Activated CD8-positive, alpha-beta T cell treated with anti-CD3 and anti-CD28 coated beads, Interleukin-2, amount 10 ng/mL, durations not matched to agents 7 days and 5 days (primary cell): ENCODE data around the gene CACNA1H. TPM values are rescaled to one million over a fixed set of nuclear protein-coding genes. Genes with fewer than 3 reads are reported as not detected.
"Not testable (repeated sequence)": the region's sequence is repeated elsewhere in the genome, so short reads cannot be mapped to it uniquely, and the experiment has no call there.

ENCODE experiments used
- ATAC-seq: fragments of 150-1000 bp; cut with Tn5 transposase; one replicate; pipeline ENCODE4 v1.10.0; 2021; ENCODE audit warnings: moderate library complexity
- CTCF ChIA-PET: fragments of 350-600 bp; sonication (Branson Sonifier 250); formaldehyde crosslinking; loops from one replicate; lab custom pipeline; 2021; ENCODE audit warnings: antibody characterized with exemption; lab: Charles Lee
- POLR2A ChIA-PET: fragments of 350-600 bp; sonication (Branson Sonifier 250); formaldehyde crosslinking; loops from one replicate; lab custom pipeline; 2021; ENCODE audit warnings: antibody characterized with exemption; lab: Charles Lee
- DNase-seq: peaks from one replicate; pipeline ENCODE4 v3.0.0-alpha.2; 2020
- H3K27ac Mint-ChIP-seq: one replicate; pipeline ENCODE4 v1.8.0; 2021; ENCODE audit warnings: mild to moderate bottlenecking, mixed read lengths
- H3K27me3 Mint-ChIP-seq: one replicate; pipeline ENCODE4 v1.8.0; 2021; ENCODE audit warnings: low read depth, mixed read lengths
- H3K36me3 Mint-ChIP-seq: one replicate; pipeline ENCODE4 v1.8.0; 2021; ENCODE audit warnings: low read depth, mixed read lengths
- H3K4me1 Mint-ChIP-seq: one replicate; pipeline ENCODE4 v1.8.0; 2021; ENCODE audit warnings: low read depth, mixed read lengths
- H3K4me3 Mint-ChIP-seq: one replicate; pipeline ENCODE4 v1.8.0; 2021; ENCODE audit warnings: mild to moderate bottlenecking, mixed read lengths
- H3K9me3 Mint-ChIP-seq: one replicate; pipeline ENCODE4 v1.8.0; 2022; ENCODE audit warnings: mixed read lengths; ENCODE audit not compliant: insufficient read depth
- total RNA-seq, 2 experiments: library from RNA; stranded (reverse); gene quantifications; one replicate each; pipeline ENCODE4 v1.2.3, GENCODE V29; 2021

The CACNA1H gene
- total RNA-seq, 2 experiments from 2014 or later: 0.57 to 0.92 TPM

DNA sequence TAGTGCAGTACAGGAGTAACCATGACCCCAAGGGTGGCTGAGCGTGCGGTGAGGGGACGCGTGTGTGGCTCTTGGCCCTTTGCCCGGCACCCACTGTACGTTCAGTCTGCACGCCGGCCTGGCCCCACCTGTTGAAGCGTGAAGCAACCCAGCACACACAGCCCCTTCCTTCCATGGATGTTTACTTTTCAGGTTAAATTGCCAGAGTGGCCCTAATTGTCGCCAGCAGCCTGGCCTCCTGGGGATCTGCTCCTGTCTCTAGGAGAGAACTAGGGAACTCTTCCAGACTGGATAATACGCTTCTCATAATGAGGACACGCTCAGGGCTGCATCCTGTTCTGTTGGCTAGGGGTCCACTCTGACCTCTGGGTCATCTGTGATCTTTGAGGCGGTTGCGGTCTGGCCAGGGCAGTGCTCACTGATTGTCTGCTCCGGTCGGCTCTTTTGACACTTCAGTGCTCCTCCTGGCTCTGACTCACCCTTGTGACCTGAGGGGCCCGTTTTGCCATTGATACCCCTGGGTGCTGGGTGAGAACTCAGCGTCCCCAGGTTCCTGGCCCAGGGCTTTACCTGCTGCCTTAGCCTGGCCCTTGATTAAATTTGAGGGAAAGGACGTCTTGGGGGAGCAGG, 44.4 kb downstream of the CACNA1H start:
- Mint-ChIP-seq H3K4me3 (no peak overlapping the region), H3K27me3 (no peaks in the 10 kb centered on the region), H3K9me3 (no peaks in the 10 kb centered on the region), H3K36me3 (no peaks in the 10 kb centered on the region), H3K27ac (no peak overlapping the region), H3K4me1 (no peaks in the 10 kb centered on the region)
- CTCF ChIA-PET: no interaction called here
- no peak for ATAC-seq
- DNase-seq: no peak
- POLR2A ChIA-PET: no interaction called here

DNA sequence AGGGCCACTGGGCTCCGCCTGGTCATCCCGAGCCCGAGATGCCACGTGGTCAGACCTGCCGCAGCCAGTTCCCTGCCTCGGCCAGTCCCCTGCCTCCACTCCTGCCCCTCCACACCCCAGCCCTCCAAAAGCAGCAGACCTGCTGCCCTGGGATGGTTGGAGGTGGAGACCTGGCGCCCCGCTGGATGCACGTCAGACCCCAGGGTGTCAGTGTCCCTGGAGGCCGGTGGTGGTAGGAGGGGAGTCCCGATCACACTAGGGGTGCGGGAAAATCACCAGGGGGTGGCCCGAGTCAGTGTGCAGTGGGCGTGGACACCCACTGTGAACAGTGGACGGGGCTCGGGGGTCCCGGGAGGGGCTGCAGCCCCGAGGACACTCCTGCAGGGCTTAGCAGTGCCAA, 45.3 kb downstream of the CACNA1H start:
- no peaks in the 10 kb centered on the region for H3K36me3 Mint-ChIP-seq
- POLR2A ChIA-PET: no interaction called here
- H3K27ac Mint-ChIP-seq: no peak overlapping the region
- H3K9me3 Mint-ChIP-seq: no peaks in the 10 kb centered on the region
- H3K4me3 Mint-ChIP-seq: no peak overlapping the region
- no peaks in the 10 kb centered on the region for H3K4me1 Mint-ChIP-seq
- DNase-seq (no peak), ATAC-seq (no peak)
- CTCF ChIA-PET: no interaction called here
- no peaks in the 10 kb centered on the region for H3K27me3 Mint-ChIP-seq

- not testable (repeated sequence) for H3K4me3 Mint-ChIP-seq
- DNase-seq: peak; percentile 29
Measured at GRCh38 chr16:1198671-1199346, 45.9 kb downstream of the CACNA1H start.

DNA sequence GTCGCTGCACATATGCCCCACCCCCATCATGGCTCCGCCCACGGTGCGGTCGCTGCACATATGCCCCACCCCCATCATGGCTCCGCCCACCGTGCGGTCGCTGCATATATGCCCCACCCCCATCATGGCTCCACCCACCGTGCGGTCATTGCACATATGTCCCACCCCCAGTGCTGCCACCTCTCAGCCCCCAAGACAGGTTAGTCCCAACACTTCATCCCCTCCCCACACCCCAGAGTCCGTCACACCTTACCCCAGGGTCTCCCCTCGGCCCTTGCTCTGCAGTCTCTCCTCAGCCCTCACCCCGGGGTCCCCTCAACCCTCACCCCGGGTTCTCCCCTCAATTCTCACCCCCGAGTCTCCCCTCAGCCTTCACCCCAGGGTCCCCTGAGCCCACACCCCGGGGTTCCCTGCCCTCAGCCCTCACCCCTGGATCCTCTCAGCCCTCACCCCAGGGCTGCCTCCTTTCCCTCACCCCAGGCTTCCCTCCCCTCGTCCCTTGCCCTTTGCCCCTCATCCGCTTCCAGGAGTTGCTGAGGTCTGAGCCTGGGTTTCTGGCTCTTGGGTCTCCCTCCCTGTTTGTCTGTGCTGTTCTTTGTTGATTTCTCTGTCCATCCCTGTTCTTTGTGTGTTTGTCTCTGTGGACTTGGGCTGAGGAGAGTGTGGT, 46.6 kb downstream of the CACNA1H start:
- Mint-ChIP-seq H3K4me1 (no peaks in the 10 kb centered on the region), H3K9me3 (no peaks in the 10 kb centered on the region), H3K4me3 (no peak overlapping the region), H3K27ac (no peak overlapping the region), H3K36me3 (no peaks in the 10 kb centered on the region), H3K27me3 (no peaks in the 10 kb centered on the region)
- no peak for DNase-seq
- ATAC-seq: peak; percentile 34
- ChIA-PET CTCF (no interaction called here), POLR2A (no interaction called here)

More at GRCh38 chr16:1198671-1199346, 45.9 kb downstream of the CACNA1H start:
- H3K27me3 Mint-ChIP-seq, H3K9me3 Mint-ChIP-seq, CTCF ChIA-PET, POLR2A ChIA-PET, H3K36me3 Mint-ChIP-seq, H3K4me1 Mint-ChIP-seq, H3K27ac Mint-ChIP-seq, ATAC-seq: not testable (repeated sequence)

DNA sequence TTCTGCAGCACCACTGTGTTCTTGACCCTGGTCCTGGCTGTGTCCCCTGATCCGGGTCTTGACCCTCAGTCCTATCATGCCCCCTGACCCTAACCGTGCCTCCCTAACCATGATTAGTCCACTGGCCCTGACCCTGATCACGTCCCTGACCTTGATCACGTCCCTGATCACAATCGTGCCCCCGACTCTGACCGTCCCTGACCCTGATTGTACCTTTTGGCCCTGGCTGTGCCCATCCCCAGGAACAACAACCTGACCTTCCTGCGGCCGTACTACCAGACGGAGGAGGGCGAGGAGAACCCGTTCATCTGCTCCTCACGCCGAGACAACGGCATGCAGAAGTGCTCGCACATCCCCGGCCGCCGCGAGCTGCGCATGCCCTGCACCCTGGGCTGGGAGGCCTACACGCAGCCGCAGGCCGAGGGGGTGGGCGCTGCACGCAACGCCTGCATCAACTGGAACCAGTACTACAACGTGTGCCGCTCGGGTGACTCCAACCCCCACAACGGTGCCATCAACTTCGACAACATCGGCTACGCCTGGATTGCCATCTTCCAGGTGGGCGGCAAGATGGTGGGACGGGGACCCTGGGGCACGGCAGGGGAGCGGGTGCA, 47.2 kb downstream of the CACNA1H start:
- CTCF ChIA-PET: no interaction called here

GRCh38 chr16:1201444-1201843, 48.5 kb downstream of the CACNA1H start:
- Mint-ChIP-seq H3K4me1 (no peaks in the 10 kb centered on the region), H3K27ac (no peak overlapping the region), H3K27me3 (no peaks in the 10 kb centered on the region), H3K36me3 (no peaks in the 10 kb centered on the region), H3K9me3 (no peaks in the 10 kb centered on the region), H3K4me3 (no peak overlapping the region)
- DNase-seq: no peak
- POLR2A ChIA-PET: no interaction called here
- CTCF ChIA-PET: no interaction called here
- no peak for ATAC-seq

More for the DNA sequence above, 47.2 kb downstream of the CACNA1H start:
- Mint-ChIP-seq H3K36me3 (no peaks in the 10 kb centered on the region), H3K4me1 (no peaks in the 10 kb centered on the region), H3K27me3 (no peaks in the 10 kb centered on the region), H3K4me3 (no peak overlapping the region), H3K27ac (no peak overlapping the region), H3K9me3 (no peaks in the 10 kb centered on the region)
- no peak for ATAC-seq
- POLR2A ChIA-PET: no interaction called here
- DNase-seq: no peak

- H3K27me3 Mint-ChIP-seq: no peaks in the 10 kb centered on the region
- no peaks in the 10 kb centered on the region for H3K4me1 Mint-ChIP-seq
- ChIA-PET CTCF (no interaction called here), POLR2A (no interaction called here)
- H3K9me3 Mint-ChIP-seq: no peaks in the 10 kb centered on the region
- H3K4me3 Mint-ChIP-seq: no peak overlapping the region
- no peak overlapping the region for H3K27ac Mint-ChIP-seq
- ATAC-seq: no peak
- no peaks in the 10 kb centered on the region for H3K36me3 Mint-ChIP-seq
- DNase-seq: no peak
Measured at GRCh38 chr16:1202274-1202673, 49.4 kb downstream of the CACNA1H start.

DNA sequence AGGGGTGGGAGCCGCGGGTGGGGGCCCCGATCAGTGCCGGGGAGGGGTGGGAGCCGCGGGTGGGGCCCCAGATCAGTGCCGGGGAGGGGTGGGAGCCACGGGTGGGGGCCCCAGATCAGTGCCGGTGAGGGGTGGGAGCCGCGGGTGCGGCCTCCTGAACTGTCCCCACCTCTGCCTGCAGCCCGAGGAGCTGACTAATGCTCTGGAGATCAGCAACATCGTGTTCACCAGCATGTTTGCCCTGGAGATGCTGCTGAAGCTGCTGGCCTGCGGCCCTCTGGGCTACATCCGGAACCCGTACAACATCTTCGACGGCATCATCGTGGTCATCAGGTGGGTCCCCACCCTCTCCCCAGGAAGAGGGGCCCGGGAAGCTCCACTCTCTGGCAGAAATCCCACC, 52.0 kb downstream of the CACNA1H start:
- no peaks in the 10 kb centered on the region for H3K36me3 Mint-ChIP-seq
- peaks cover 6% of the 10 kb centered on the region for H3K4me1 Mint-ChIP-seq
- CTCF ChIA-PET: no interaction called here
- DNase-seq (no peak), ATAC-seq (no peak)
- POLR2A ChIA-PET: no interaction called here
- no peaks in the 10 kb centered on the region for H3K27me3 Mint-ChIP-seq
- H3K27ac Mint-ChIP-seq: no peak overlapping the region
- H3K4me3 Mint-ChIP-seq: no peak overlapping the region
- H3K9me3 Mint-ChIP-seq: no peaks in the 10 kb centered on the region

DNA sequence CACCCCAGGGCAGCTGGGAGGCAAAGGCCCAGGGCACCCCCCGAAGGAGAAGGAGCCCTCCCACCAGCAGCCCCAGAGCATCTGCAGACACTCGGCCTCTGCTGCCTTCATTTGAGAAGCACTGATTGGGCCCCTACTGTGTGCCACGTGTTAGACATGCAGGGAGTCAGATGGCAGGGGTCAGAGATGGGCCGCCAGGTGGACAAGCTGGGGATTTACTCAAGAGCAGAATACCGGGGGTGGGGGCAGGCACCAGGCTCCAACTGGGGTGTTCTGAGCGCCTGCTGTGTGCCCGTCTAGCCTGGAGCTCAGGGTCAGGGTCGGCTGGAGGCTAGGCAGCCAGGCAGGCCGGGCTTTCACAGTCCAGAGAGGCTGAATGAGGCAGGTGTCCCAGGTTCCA, 53.4 kb downstream of the CACNA1H start:
- ChIA-PET CTCF (no interaction called here), POLR2A (no interaction called here)
- DNase-seq (no peak), ATAC-seq (no peak)
- no peaks in the 10 kb centered on the region for H3K9me3 Mint-ChIP-seq
- peaks cover 6% of the 10 kb centered on the region for H3K4me1 Mint-ChIP-seq
- no peak overlapping the region for H3K27ac Mint-ChIP-seq
- no peaks in the 10 kb centered on the region for H3K27me3 Mint-ChIP-seq
- H3K36me3 Mint-ChIP-seq: no peaks in the 10 kb centered on the region
- H3K4me3 Mint-ChIP-seq: no peak overlapping the region

DNA sequence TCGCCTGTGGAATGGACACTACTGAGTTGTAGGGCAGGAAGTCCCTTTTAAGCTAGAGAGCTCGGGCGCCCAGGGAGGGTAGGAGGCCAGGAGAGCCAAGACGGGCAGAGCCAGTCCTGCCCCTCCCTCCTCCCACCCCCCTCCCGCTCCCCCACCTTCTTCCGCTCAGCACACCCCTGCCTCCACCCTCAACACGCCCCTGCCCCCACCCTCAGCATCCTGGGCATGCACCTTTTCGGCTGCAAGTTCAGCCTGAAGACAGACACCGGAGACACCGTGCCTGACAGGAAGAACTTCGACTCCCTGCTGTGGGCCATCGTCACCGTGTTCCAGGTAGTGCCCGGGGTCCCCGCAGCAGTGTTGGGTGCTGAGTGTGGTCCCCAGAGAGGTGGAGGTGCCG, 53.9 kb downstream of the CACNA1H start:
- ChIA-PET CTCF (no interaction called here), POLR2A (no interaction called here)
- Mint-ChIP-seq H3K27ac (no peak overlapping the region), H3K9me3 (no peaks in the 10 kb centered on the region), H3K36me3 (no peaks in the 10 kb centered on the region), H3K4me3 (no peak overlapping the region), H3K4me1 (peaks cover 6% of the 10 kb centered on the region), H3K27me3 (no peaks in the 10 kb centered on the region)
- DNase-seq: no peak
- ATAC-seq: no peak

GRCh38 chr16:1208239-1208830, 55.4 kb downstream of the CACNA1H start:
- H3K4me1 Mint-ChIP-seq: peaks cover 6% of the 10 kb centered on the region
- no peaks in the 10 kb centered on the region for H3K9me3 Mint-ChIP-seq
- no peaks in the 10 kb centered on the region for H3K36me3 Mint-ChIP-seq
- ATAC-seq: peak; percentile 84
- CTCF ChIA-PET: no interaction called here
- H3K27ac Mint-ChIP-seq: peak overlapping the region; percentile 78
- no peaks in the 10 kb centered on the region for H3K27me3 Mint-ChIP-seq
- DNase-seq: peak; percentile 45
- H3K4me3 Mint-ChIP-seq: peak overlapping the region; percentile 38
- POLR2A ChIA-PET: no interaction called here

DNA sequence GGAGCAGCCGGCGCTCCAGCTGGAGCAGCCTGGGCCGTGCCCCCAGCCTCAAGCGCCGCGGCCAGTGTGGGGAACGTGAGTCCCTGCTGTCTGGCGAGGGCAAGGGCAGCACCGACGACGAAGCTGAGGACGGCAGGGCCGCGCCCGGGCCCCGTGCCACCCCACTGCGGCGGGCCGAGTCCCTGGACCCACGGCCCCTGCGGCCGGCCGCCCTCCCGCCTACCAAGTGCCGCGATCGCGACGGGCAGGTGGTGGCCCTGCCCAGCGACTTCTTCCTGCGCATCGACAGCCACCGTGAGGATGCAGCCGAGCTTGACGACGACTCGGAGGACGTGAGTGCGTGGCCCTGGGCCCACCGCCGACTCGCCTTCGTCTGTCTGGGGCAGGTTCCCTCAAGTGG, 56.2 kb downstream of the CACNA1H start:
- H3K36me3 Mint-ChIP-seq: no peaks in the 10 kb centered on the region
- no peak for DNase-seq
- CTCF ChIA-PET: no interaction called here

More for the DNA sequence above, 56.2 kb downstream of the CACNA1H start:
- no peak overlapping the region for H3K4me3 Mint-ChIP-seq
- H3K27me3 Mint-ChIP-seq: no peaks in the 10 kb centered on the region
- POLR2A ChIA-PET: no interaction called here
- no peak for ATAC-seq
- H3K4me1 Mint-ChIP-seq: peaks cover 6% of the 10 kb centered on the region
- H3K9me3 Mint-ChIP-seq: no peaks in the 10 kb centered on the region
- no peak overlapping the region for H3K27ac Mint-ChIP-seq
